H7 (cell line): ENCODE results near the gene ACVR2B. TPM values are rescaled to one million over a fixed set of nuclear protein-coding genes. Genes with fewer than 3 reads are reported as not detected.
"Not testable (repeated sequence)": the region's sequence is repeated elsewhere in the genome, so short reads cannot be mapped to it uniquely, and the experiment has no call there.

ENCODE experiments used
- DNase-seq: peaks from one replicate; pipeline ENCODE4 v3.0.0; 2012
- H3K27me3 ChIP-seq: 2 replicates; pipeline ENCODE4 v1.6.0; 2011; ENCODE audit warnings: mild to moderate bottlenecking, low read length; ENCODE audit not compliant: control insufficient read depth, insufficient read depth
- H3K36me3 ChIP-seq: replicated peaks from 2 replicates; pipeline ENCODE4 v1.5.1; 2011; ENCODE audit warnings: low read length; ENCODE audit not compliant: control insufficient read depth, insufficient read depth
- H3K4me3 ChIP-seq: 2 replicates; pipeline ENCODE4 v1.5.1; 2011; ENCODE audit warnings: low read depth, mild to moderate bottlenecking, control low read depth, low read length, moderate library complexity; ENCODE audit not compliant: insufficient read depth
- total RNA-seq: library from RNA; depleted of rRNA; stranded (reverse); fragments of >200 nt; shearing (Covaris generic); gene quantifications from 2 replicates; pipeline ENCODE4 v1.2.3, GENCODE V29; 2014; rRNA removed

The ACVR2B gene
- 39.0 and 53.1 TPM in 2 replicates for total RNA-seq

DNA sequence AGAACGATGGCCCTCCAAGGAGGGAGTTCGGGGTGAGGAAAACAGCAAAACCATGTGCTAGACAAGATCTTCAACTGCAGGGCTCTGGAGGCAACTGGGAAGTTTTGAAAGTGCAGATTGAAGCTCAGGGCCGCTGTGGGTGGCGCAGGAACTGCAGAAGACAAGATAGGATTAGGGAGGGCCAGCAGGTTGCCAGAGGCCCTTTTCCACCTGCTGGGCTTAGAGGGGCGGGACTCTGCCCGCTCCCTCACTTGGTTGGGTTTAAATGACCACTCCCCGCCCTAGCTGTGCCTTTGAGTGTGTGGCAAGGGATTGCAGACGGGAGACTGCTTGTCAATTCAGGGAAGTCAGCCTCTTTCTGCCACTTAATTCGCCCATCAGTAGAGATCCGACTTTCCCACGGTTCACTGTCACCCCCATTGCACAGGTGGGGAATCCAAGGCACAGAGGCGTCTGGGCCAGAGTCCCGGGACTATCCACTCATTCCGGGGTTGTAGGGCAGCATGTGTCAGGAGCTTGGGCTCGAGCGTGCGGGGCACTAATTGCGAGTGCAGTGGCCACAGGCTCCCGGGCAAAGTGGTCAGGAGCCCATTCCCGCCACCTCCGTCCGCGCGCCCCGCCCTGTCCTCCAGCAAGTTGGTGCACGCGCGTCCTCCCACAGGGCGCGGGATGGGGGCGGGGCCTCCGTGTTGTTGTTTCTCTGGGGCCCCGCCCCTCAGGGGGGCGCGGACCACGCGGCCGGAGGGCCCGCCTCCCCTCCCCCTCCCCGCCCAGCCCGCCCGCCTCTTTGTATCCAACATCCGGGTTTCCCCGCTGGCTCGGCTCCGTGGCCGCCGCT is at the start of gene ACVR2B:
Gene ACVR2B (plus strand): TSS at position 816 of the 838 bp plus-strand sequence. CDS start 433 bp downstream, outside the sequence.
- peak within 1 kb of the TSS; percentile 94 for H3K4me3 ChIP-seq
- no peaks in the 10 kb centered on the region for H3K36me3 ChIP-seq
- H3K27me3 ChIP-seq: no peaks in the 10 kb centered on the region
- DNase-seq: peak; percentile 97

DNA sequence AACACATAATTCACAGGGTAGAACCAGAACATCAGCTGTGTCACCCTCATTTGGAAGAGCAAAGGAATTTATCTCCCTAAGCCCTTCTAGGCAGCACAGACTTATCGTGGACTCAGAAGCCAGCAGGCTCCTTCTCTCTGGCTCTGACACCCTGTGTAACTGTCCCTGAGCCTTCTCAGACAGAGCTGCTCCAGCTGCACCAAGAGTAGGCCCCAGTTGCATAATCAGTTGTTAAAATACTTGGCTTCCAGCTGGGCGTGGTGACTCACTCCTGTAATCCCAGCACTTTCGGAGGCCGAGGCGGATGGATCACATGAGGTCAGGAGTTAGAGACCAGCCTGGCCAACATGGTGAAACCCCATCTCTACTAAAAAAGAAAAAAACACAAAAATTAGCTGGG is 49.4 kb upstream of the ACVR2B start:
- DNase-seq: no peak
- H3K36me3 ChIP-seq: peaks cover 2% of the 10 kb centered on the region
- H3K27me3 ChIP-seq: no peaks in the 10 kb centered on the region
- no peak overlapping the region for H3K4me3 ChIP-seq

DNA sequence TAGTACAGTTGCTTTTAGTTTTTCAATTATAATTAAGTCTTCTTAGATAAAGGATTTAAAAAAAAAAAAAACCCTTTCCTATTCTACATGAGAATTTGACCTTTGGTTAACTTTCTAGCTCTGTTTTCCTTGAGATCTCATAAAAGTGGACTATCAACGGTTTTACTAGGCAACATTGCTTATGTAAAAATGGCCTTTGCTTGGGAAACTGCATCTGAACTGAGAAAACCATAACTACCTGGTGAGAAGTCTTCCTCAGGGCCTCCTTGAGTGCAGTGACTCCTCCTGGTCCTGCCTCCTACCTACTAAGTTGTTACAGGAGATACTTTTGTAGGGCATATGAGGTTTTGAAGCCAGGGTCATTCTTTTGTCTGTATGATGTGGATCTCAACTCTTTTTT is 42.1 kb upstream of the ACVR2B start:
- DNase-seq: no peak
- Histone ChIP-seq H3K36me3 (no peaks in the 10 kb centered on the region), H3K27me3 (no peaks in the 10 kb centered on the region), H3K4me3 (no peak overlapping the region)

DNA sequence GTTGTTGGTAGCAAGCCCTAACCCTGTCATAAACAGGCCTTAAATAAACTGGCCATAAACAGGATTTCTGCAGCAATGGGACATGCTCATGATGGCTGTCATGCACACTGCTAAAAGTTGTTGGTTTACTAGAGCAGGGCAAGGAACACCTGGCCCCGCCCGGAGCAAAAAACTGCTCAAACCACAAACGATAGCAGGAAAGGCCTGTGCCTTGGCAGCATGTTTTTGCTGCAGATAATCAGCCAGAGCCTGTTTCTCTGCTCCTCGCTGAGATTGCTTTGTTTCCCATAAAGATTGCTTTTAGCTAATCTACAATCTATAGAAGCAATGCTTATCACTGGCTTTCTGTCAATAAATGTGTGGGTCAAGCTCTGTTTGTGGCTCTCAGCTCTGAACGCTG is 32.9 kb upstream of the ACVR2B start:
- not testable (repeated sequence) for H3K4me3 ChIP-seq, H3K27me3 ChIP-seq, DNase-seq, H3K36me3 ChIP-seq

DNA sequence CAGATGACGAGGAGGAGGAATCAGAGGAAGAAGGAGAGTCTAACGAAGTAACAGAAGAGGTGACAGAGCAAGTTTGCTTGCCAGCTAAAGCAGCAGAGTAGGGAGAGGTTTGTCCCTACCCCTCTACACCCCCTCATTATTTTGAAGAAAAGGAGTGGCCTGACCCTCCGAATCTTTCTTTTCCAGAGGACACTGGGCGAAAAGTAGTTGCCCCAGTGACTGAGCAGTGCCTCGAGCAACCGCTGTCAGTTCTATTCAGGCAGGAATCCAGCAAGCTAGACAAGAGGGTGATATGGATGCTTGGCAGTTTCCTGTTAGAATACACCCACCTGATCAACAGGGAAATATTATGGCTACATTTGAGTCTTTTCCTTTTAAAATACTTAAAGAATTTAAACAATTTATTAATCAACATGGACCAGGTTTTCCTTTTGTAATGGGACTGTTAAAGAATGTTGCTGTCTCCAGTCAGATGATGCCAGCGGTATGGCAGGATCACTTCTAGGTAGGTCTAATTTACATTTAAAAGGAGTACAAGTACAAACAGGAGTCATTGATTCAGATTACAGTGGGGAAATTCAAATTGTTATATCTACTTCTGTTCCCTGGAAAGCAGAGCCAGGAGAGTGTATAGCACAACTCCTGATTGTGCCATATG is 31.9 kb upstream of the ACVR2B start:
- H3K36me3 ChIP-seq: no peaks in the 10 kb centered on the region
- no peak for DNase-seq
- no peak overlapping the region for H3K4me3 ChIP-seq
- H3K27me3 ChIP-seq: no peaks in the 10 kb centered on the region

DNA sequence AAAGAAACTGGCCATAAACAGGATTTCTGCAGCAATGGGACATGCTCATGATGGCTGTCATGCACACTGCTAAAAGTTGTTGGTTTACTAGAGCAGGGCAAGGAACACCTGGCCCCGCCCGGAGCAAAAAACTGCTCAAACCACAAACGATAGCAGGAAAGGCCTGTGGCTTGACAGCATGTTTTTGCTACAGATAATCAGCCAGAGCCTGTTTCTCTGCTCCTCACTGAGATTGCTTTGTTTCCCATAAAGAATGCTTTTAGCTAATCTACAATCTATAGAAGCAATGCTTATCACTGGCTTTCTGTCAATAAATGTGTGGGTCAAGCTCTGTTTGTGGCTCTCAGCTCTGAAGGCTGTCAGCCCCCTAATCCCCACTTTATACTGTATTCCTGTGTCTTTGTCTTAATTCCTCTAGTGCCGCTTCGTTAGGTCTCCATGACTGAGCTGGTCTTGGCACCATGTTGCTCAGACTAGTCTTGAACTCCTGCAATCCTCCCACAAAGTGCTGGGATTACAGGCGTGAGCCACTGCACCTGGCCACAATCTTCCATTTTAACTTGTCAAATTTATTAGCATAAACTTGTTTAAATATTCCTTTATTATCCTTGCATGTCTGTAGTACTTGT is 26.8 kb upstream of the ACVR2B start:
- H3K36me3 ChIP-seq, H3K4me3 ChIP-seq: not testable (repeated sequence)

DNA sequence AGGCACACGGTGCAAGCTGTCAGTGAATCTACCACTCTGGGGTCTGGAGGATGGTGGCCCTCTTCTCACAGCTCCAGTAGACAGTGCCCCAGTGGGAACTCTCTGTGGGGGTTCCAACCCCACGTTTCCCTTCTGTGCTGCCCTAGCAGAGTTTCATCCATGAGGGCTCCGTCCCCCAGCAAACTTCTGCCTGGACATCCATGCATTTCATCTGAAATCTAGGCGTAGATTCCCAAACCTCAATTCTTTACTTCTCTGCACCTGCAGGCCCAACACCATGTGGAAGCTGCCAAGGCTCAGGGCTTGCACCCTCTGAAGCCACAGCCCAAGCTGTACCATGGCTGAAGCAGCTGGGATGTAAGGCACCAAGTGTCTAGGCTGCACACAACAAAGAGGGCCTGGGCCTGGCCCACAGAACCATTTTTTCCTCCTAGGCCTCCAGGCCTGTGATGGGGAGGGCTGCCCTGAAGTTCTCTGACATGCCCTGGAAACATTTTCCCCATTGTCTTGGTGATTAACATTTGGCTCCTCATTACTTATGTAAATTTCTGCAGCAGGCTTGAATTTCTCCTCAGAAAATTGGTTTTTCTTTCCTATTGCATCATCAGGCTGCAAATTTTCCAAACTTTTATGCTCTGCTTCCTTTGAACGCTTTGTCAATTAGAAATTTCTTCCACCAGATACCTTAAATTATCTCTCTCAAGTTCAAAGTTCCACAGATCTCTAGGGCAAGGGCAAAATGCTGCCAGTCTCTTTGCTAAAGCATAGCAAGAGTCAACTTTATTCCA is 20.6 kb upstream of the ACVR2B start:
- not testable (repeated sequence) for H3K27me3 ChIP-seq, DNase-seq, H3K4me3 ChIP-seq

More for the DNA sequence above, 26.8 kb upstream of the ACVR2B start:
- DNase-seq, H3K27me3 ChIP-seq: not testable (repeated sequence)

DNA sequence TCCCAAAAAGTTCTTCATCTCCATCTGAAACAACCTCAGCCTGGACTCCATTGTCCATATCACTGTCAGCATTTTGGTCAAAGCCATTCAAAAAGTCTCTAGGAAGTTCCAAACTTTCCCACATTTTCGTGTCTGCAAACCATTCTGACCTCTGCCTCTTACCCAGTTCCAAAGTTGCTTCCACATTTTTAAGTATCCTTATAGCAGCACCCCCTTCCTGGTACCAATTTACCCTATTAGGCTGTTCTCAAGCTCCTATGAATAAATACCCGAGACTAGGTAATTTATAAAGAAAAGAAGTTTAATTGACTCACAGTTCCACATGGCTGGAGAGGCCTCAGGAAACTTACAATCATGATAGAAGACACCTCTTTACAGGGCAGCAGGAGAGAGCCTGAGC is 20.0 kb upstream of the ACVR2B start:
- H3K4me3 ChIP-seq, DNase-seq, H3K27me3 ChIP-seq, H3K36me3 ChIP-seq: not testable (repeated sequence)

More for the DNA sequence above, 20.6 kb upstream of the ACVR2B start:
- H3K36me3 ChIP-seq: not testable (repeated sequence)

DNA sequence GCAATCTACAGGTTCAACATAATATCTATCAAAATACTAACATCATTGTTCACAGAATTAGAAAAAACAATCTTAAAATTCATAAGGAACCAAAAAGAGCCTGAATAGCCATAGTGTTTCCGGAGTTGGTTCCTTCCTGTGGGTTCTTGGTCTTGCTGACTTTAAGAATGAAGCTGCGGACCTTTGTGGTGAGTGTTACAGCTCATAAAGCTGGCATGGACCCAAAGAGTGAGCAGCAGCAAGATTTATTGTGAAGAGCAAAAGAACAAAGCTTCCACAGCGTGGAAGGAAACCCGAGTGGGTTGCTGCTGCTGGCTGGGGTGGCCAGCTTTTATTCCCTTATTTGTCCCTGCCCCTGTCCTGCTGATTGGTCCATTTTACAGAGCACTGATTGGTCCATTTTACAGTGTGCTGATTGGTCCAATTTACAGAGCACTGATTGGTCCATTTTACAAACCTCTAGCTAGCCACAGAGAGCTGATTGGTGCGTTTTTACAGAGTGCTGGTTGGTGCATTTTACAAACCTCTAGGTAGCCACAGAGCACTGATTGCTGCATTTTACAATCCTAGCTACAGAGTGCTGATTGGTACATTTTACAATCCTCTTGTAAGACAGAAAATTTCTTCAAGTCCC is 15.1 kb upstream of the ACVR2B start:
- H3K27me3 ChIP-seq, DNase-seq, H3K4me3 ChIP-seq, H3K36me3 ChIP-seq: not testable (repeated sequence)

DNA sequence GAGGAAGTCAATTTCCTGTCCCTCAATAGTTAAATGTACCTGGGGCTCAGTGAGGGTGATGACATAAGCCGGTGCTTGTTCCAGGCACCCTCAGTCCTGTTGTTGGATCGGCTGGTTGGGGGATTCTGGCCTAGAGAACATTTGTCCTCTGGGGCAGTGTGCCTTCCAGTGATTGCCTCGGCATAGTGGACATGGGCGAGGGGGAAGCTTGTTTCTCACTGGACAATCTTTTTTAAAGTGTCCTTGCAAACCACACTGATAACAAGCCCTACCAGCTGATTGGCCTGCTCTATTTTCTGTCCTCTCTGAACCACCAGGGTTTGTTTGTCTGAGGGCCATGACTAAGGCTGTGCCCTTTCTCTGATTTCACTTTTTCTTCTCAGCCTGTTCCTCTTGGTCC is 10.5 kb upstream of the ACVR2B start:
- H3K4me3 ChIP-seq, H3K36me3 ChIP-seq, H3K27me3 ChIP-seq: not testable (repeated sequence)

DNA sequence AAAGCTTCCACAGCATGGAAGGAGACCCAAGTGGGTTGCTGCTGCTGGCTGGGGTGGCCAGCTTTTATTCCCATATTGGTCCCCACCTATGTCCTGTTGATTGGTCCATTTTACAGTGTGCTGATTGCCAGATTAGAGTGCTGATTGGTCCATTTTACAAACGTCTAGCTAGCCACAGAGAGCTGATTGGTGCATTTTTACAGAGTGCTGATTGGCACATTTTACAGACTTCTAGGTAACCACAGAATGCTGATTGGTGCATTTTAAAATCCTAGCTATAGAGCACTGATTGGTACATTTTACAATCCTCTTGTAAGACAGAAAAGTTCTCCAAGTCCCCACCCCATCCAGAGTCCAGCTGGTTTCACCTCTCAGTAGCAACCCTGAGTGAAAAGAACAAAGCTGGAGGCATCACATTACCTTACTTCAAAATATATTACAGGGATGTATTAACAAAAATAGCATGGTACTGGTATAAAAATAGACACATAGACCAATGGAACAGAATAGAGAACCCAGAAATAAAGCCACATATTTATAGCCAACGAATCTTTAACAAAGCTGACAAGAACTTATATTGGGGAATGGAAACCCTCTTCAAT is 7.5 kb upstream of the ACVR2B start:
- DNase-seq: no peak

More for the DNA sequence above, 10.5 kb upstream of the ACVR2B start:
- not testable (repeated sequence) for DNase-seq

DNA sequence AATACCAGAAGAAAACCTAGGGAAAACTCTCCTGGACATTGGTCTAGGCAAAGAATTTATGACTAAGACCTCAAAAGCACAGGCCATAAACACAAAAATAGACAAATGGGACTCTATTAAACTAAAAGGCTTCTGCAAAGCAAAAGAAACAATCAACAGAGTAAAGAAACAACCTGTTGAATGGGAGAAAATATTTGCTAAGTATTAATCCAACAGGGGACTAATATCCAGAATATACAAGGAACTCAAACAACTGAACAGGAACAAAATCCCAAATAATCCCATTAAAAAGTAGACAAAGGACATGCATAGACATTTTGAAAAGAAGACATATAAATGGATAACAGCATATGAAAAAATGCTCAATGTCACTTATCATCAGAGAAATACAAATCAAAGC is 6.9 kb upstream of the ACVR2B start:
- DNase-seq: no peak
- H3K27me3 ChIP-seq: no peaks in the 10 kb centered on the region
- no peaks in the 10 kb centered on the region for H3K36me3 ChIP-seq
- no peak overlapping the region for H3K4me3 ChIP-seq

More for the DNA sequence above, 7.5 kb upstream of the ACVR2B start:
- Histone ChIP-seq H3K36me3 (no peaks in the 10 kb centered on the region), H3K27me3 (no peaks in the 10 kb centered on the region), H3K4me3 (no peak overlapping the region)

DNA sequence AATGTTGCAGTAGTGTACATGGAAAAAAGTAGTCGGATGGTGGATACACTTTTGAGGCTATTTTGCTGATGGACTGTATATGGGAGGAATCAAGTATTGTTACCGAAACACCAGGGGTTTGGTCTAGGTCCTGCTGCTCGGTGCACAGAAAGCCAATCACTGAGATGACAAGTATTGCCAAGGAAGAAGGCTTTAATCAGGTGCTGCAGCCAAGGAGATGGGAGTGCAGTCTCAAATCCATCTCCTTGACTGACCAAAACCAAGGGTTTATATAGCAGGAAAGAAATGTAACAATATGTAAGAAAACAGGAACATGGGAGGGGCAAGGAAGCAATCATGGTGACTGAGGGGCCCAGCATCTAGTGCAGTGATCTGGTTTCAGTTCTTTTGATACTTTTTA is 2.8 kb upstream of the ACVR2B start:
- Histone ChIP-seq H3K27me3 (no peaks in the 10 kb centered on the region), H3K4me3 (no peak overlapping the region), H3K36me3 (no peaks in the 10 kb centered on the region)
- DNase-seq: no peak

DNA sequence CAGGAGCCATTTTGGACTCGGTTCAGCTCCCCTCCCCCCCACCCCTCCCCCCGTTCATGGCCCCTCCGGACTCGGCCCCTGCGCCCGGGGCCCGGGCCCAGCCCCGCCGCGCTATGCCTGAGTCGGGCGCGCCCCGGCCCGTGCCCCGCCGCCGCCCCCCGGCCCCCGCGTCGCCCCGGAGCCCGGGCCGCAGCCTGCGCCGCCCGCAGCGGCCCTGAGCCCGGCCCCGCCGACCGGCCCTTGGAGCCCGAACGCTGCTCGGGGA is 155 bp downstream of the ACVR2B start:
- no peaks in the 10 kb centered on the region for H3K27me3 ChIP-seq
- peak overlapping the region; percentile 94 for H3K4me3 ChIP-seq
- H3K36me3 ChIP-seq: no peaks in the 10 kb centered on the region
- no peak for DNase-seq
